BLaER1 (cell line): ENCODE measurements around the gene C5AR2.

Experiments
- H3K27ac ChIP-seq: shearing (Covaris generic); formaldehyde crosslinking; 2 replicates; pipeline ENCODE4 v1.8.1; 2022
- H3K27me3 ChIP-seq: shearing (Covaris generic); formaldehyde crosslinking; 2 replicates; pipeline ENCODE4 v1.8.1; 2022
- H3K36me3 ChIP-seq: shearing (Covaris generic); formaldehyde crosslinking; 2 replicates; pipeline ENCODE4 v1.8.1; 2022
- H3K4me1 ChIP-seq: shearing (Covaris generic); formaldehyde crosslinking; 2 replicates; pipeline ENCODE4 v1.8.1; 2022
- H3K4me2 ChIP-seq: shearing (Covaris generic); formaldehyde crosslinking; 2 replicates; pipeline ENCODE4 v1.8.1; 2022
- H3K4me3 ChIP-seq: shearing (Covaris generic); formaldehyde crosslinking; 2 replicates; pipeline ENCODE4 v1.8.1; 2022
- H3K9ac ChIP-seq: shearing (Covaris generic); formaldehyde crosslinking; 2 replicates; pipeline ENCODE4 v1.8.1; 2022
- H3K9me3 ChIP-seq: shearing (Covaris generic); formaldehyde crosslinking; 2 replicates; pipeline ENCODE4 v1.8.1; 2022
- H4K20me1 ChIP-seq: shearing (Covaris generic); formaldehyde crosslinking; 2 replicates; pipeline ENCODE4 v1.8.1; 2022
- Cebpa-rat ChIP-seq: shearing (Covaris generic); IDR thresholded peaks from 2 replicates; pipeline ENCODE4 v1.8.1; 2022

The C5AR2 gene

GRCh38 chr19:47309608-47310007, 22.4 kb upstream of the C5AR2 start, which contains the start of gene C5AR1:
TSS of gene C5AR1 (plus strand) at chr19:47309861. CDS start at chr19:47309896, 35 bp downstream.
- no peaks in the 10 kb centered on the region for H3K9me3 ChIP-seq
- no peak within 1 kb of the TSS for H3K4me3 ChIP-seq
- H3K36me3 ChIP-seq = no peaks in the 10 kb centered on the region
- peaks cover 25% of the 10 kb centered on the region; the same call in 1 of the 2 replicates for H4K20me1 ChIP-seq
- no peak within 1 kb of the TSS for H3K27ac ChIP-seq
- no peak within 1 kb of the TSS for H3K9ac ChIP-seq
- H3K4me2 ChIP-seq = peak within 1 kb of the TSS; percentile 77
- H3K4me1 ChIP-seq = peaks cover 20% of the 10 kb centered on the region
- H3K27me3 ChIP-seq = peaks cover 80% of the 10 kb centered on the region
- no peak for TF ChIP-seq Cebpa-rat

GRCh38 chr19:47310323-47310722, 21.7 kb upstream of the C5AR2 start:
- TF ChIP-seq Cebpa-rat = no peak
- H3K9me3 ChIP-seq = no peaks in the 10 kb centered on the region
- peaks cover 73% of the 10 kb centered on the region for H3K27me3 ChIP-seq
- H3K9ac ChIP-seq = no peak overlapping the region
- no peaks in the 10 kb centered on the region for H3K36me3 ChIP-seq
- H3K4me3 ChIP-seq = no peak overlapping the region
- H3K27ac ChIP-seq = no peak overlapping the region
- H3K4me2 ChIP-seq = no peak overlapping the region
- H4K20me1 ChIP-seq = peaks cover 25% of the 10 kb centered on the region; the same call in 1 of the 2 replicates
- peaks cover 20% of the 10 kb centered on the region for H3K4me1 ChIP-seq

- TF ChIP-seq Cebpa-rat = no peak
- Histone ChIP-seq H3K4me1 (peaks cover 20% of the 10 kb centered on the region), H3K27ac (no peak overlapping the region), H3K9me3 (no peaks in the 10 kb centered on the region), H3K4me3 (no peak overlapping the region), H3K4me2 (no peak overlapping the region), H3K9ac (no peak overlapping the region), H4K20me1 (peaks cover 25% of the 10 kb centered on the region; the same call in 1 of the 2 replicates), H3K36me3 (no peaks in the 10 kb centered on the region), H3K27me3 (peaks cover 68% of the 10 kb centered on the region)
Observed at GRCh38 chr19:47310819-47311218, 21.2 kb upstream of the C5AR2 start.

GRCh38 chr19:47312366-47313006, 19.5 kb upstream of the C5AR2 start:
- TF ChIP-seq Cebpa-rat = no peak
- no peaks in the 10 kb centered on the region for H3K36me3 ChIP-seq
- no peak overlapping the region for H3K9ac ChIP-seq
- no peak overlapping the region for H3K27ac ChIP-seq
- no peak overlapping the region for H3K4me2 ChIP-seq
- H3K4me1 ChIP-seq = peaks cover 20% of the 10 kb centered on the region
- peaks cover 25% of the 10 kb centered on the region; the same call in 1 of the 2 replicates for H4K20me1 ChIP-seq
- H3K9me3 ChIP-seq = no peaks in the 10 kb centered on the region
- peaks cover 52% of the 10 kb centered on the region for H3K27me3 ChIP-seq
- H3K4me3 ChIP-seq = no peak overlapping the region

- H3K9ac ChIP-seq = no peak overlapping the region
- no peak overlapping the region for H3K27ac ChIP-seq
Observed at GRCh38 chr19:47313754-47314295, 18.1 kb upstream of the C5AR2 start.

GRCh38 chr19:47315125-47315821, 16.7 kb upstream of the C5AR2 start:
- no peaks in the 10 kb centered on the region for H3K9me3 ChIP-seq
- H3K27me3 ChIP-seq = peaks cover 24% of the 10 kb centered on the region
- no peaks in the 10 kb centered on the region for H3K4me1 ChIP-seq
- no peaks in the 10 kb centered on the region for H3K36me3 ChIP-seq
- TF ChIP-seq Cebpa-rat = no peak
- no peak overlapping the region for H3K4me2 ChIP-seq
- no peak overlapping the region for H3K27ac ChIP-seq
- H3K4me3 ChIP-seq = no peak overlapping the region
- no peak overlapping the region for H3K9ac ChIP-seq
- peaks cover 13% of the 10 kb centered on the region; the same call in 1 of the 2 replicates for H4K20me1 ChIP-seq

More at GRCh38 chr19:47313754-47314295, 18.1 kb upstream of the C5AR2 start:
- Histone ChIP-seq H4K20me1 (peaks cover 25% of the 10 kb centered on the region; the same call in 1 of the 2 replicates), H3K4me3 (no peak overlapping the region), H3K4me2 (no peak overlapping the region), H3K27me3 (peaks cover 39% of the 10 kb centered on the region), H3K4me1 (peaks cover 14% of the 10 kb centered on the region), H3K9me3 (no peaks in the 10 kb centered on the region), H3K36me3 (no peaks in the 10 kb centered on the region)
- no peak for TF ChIP-seq Cebpa-rat

GRCh38 chr19:47316513-47316912, 15.5 kb upstream of the C5AR2 start:
- H3K27me3 ChIP-seq = peaks cover 12% of the 10 kb centered on the region
- peaks cover 4% of the 10 kb centered on the region; the same call in 1 of the 2 replicates for H3K9me3 ChIP-seq
- 0 out of 2 replicates have a peak, but pooled peaks cover under 1% of the 10 kb centered on the region for H4K20me1 ChIP-seq
- no peak for TF ChIP-seq Cebpa-rat
- no peak overlapping the region for H3K4me3 ChIP-seq
- H3K4me2 ChIP-seq = no peak overlapping the region
- no peaks in the 10 kb centered on the region for H3K36me3 ChIP-seq
- no peak overlapping the region for H3K27ac ChIP-seq
- H3K4me1 ChIP-seq = no peaks in the 10 kb centered on the region
- no peak overlapping the region for H3K9ac ChIP-seq

GRCh38 chr19:47319923-47320871, 11.8 kb upstream of the C5AR2 start:
- no peaks in the 10 kb centered on the region for H3K36me3 ChIP-seq
- TF ChIP-seq Cebpa-rat = no peak

GRCh38 chr19:47321630-47322029, 10.3 kb upstream of the C5AR2 start:
- no peak overlapping the region for H3K4me3 ChIP-seq
- no peaks in the 10 kb centered on the region for H4K20me1 ChIP-seq
- no peaks in the 10 kb centered on the region for H3K27me3 ChIP-seq
- TF ChIP-seq Cebpa-rat = no peak
- H3K4me1 ChIP-seq = peaks cover 5% of the 10 kb centered on the region; the same call in 1 of the 2 replicates
- H3K9me3 ChIP-seq = peaks cover 7% of the 10 kb centered on the region; the same call in 1 of the 2 replicates
- H3K27ac ChIP-seq = no peak overlapping the region
- H3K4me2 ChIP-seq = no peak overlapping the region
- no peaks in the 10 kb centered on the region for H3K36me3 ChIP-seq
- H3K9ac ChIP-seq = no peak overlapping the region

More at GRCh38 chr19:47319923-47320871, 11.8 kb upstream of the C5AR2 start:
- H3K9me3 ChIP-seq = peaks cover 7% of the 10 kb centered on the region; the same call in 1 of the 2 replicates
- H3K27ac ChIP-seq = no peak overlapping the region
- no peaks in the 10 kb centered on the region; the same call in 1 of the 2 replicates for H3K27me3 ChIP-seq
- H3K4me3 ChIP-seq = no peak overlapping the region
- no peaks in the 10 kb centered on the region for H4K20me1 ChIP-seq
- H3K4me1 ChIP-seq = peaks cover 5% of the 10 kb centered on the region; the same call in 1 of the 2 replicates
- no peak overlapping the region for H3K4me2 ChIP-seq
- H3K9ac ChIP-seq = no peak overlapping the region
